Hindlimb muscle (tissue), 1 donor: Measurements from ENCODE around the gene AFAP1. TPM values are rescaled to one million over a fixed set of nuclear protein-coding genes. Genes with fewer than 3 reads are reported as not detected.
A peak's percentile ranks its signal among the peaks of the same experiment; 100 is the strongest.

ENCODE experiments used
- DNase-seq: peaks from one replicate; pipeline ENCODE4 v3.0.0-alpha.2; 2013
- polyA plus RNA-seq: library from polyadenylated mRNA; unstranded; fragments of 120-200 nt; gene quantifications from one replicate; pipeline ENCODE4 v1.2.1, GENCODE V29; 2013; ENCODE audit not compliant: insufficient read length

Gene AFAP1
- polyA plus RNA-seq, 1 donor = 38.3 TPM

- no peak for DNase-seq
Observed at GRCh38 chr4:7863911-7864681, 75.6 kb downstream of the AFAP1 start.

GRCh38 chr4:7862561-7863192 is 77.0 kb downstream of the AFAP1 start:
- no peak for DNase-seq

GRCh38 chr4:7861440-7861881 is 78.2 kb downstream of the AFAP1 start:
- DNase-seq = no peak

GRCh38 chr4:7860600-7861163 is 79.0 kb downstream of the AFAP1 start:
- DNase-seq = no peak

- no peak for DNase-seq
Observed at GRCh38 chr4:7859326-7859725, 80.3 kb downstream of the AFAP1 start.

GRCh38 chr4:7858498-7858897 is 81.2 kb downstream of the AFAP1 start:
- DNase-seq = no peak

- no peak for DNase-seq
Observed at GRCh38 chr4:7857993-7858392, 81.7 kb downstream of the AFAP1 start.

- peak; percentile 72 for DNase-seq
Observed at GRCh38 chr4:7857238-7857701, 82.4 kb downstream of the AFAP1 start.

- DNase-seq = no peak
Observed at GRCh38 chr4:7855731-7856130, 83.9 kb downstream of the AFAP1 start.

GRCh38 chr4:7854697-7855370 is 84.8 kb downstream of the AFAP1 start:
- no peak for DNase-seq

GRCh38 chr4:7854216-7854615 is 85.4 kb downstream of the AFAP1 start:
- DNase-seq = no peak

- DNase-seq = no peak
Observed at GRCh38 chr4:7853271-7853670, 86.4 kb downstream of the AFAP1 start.

GRCh38 chr4:7852568-7853185 is 87.0 kb downstream of the AFAP1 start:
- no peak for DNase-seq

- DNase-seq = no peak
Observed at GRCh38 chr4:7850489-7850888, 89.2 kb downstream of the AFAP1 start.

- DNase-seq = no peak
Observed at GRCh38 chr4:7847206-7847605, 92.5 kb downstream of the AFAP1 start.

GRCh38 chr4:7845493-7846128 is 94.0 kb downstream of the AFAP1 start:
- DNase-seq = no peak

- DNase-seq = no peak
Observed at GRCh38 chr4:7844594-7844991, 95.1 kb downstream of the AFAP1 start.

GRCh38 chr4:7843831-7844593 is 95.6 kb downstream of the AFAP1 start:
- no peak for DNase-seq

- DNase-seq = peak; percentile 86
Observed at GRCh38 chr4:7842384-7843279, 97.0 kb downstream of the AFAP1 start.

- DNase-seq = no peak
Observed at GRCh38 chr4:7841894-7842293, 97.8 kb downstream of the AFAP1 start.
